Measurements from ENCODE around the gene FOXN1. TPM values are rescaled to one million over a fixed set of nuclear protein-coding genes. Genes with fewer than 3 reads are reported as not detected.

FOXN1 gene
- total and polyA plus RNA-seq, 5 donors from 2014 or later, result not detected

GRCh38 chr17:28563475-28563874 lies 57.3 kb downstream of the FOXN1 start:
- no peaks in the 10 kb centered on the region for H3K9me3 ChIP-seq (ENCODE audit: control insufficient read depth in 2 of 2, low read length in 2 of 2)
- no peak overlapping the region for H3K4me3 ChIP-seq (ENCODE audit: low read depth, low read length)
- H3K27me3 ChIP-seq (ENCODE audit: control insufficient read depth, insufficient read depth, low read length), result no peaks in the 10 kb centered on the region
- peaks cover 43% of the 10 kb centered on the region for H3K36me3 ChIP-seq (ENCODE audit: control insufficient read depth, insufficient read depth, low read length)
- Mint-ChIP-seq H3K27me3 (no peaks in the 10 kb centered on the region), H3K4me3 (no peak overlapping the region), H3K4me1 (peaks cover 16 to 29% (median 23%) of the 10 kb centered on the region in 4 donors), H3K36me3 (peaks cover 38% of the 10 kb centered on the region), H3K9me3 (no peaks in the 10 kb centered on the region), H3K27ac (no peak overlapping the region)
- H3K4me1 ChIP-seq (ENCODE audit: control insufficient read depth, insufficient read depth, low read length, poor library complexity, severe bottlenecking), result peaks cover 2% of the 10 kb centered on the region
- DNase-seq (no peak), ATAC-seq (ENCODE audit: low read depth in 2 of 2) (no peak)
- no peak overlapping the region for H3K27ac ChIP-seq (ENCODE audit: insufficient read depth, low read length, poor library complexity, severe bottlenecking)

GRCh38 chr17:28567604-28568003 lies 61.5 kb downstream of the FOXN1 start:
- ATAC-seq (ENCODE audit: low read depth in 2 of 2) (no peak), DNase-seq (no peak)
- H3K9me3 ChIP-seq (ENCODE audit: control insufficient read depth in 2 of 2, low read length in 2 of 2), result no peaks in the 10 kb centered on the region
- H3K27ac ChIP-seq (ENCODE audit: insufficient read depth, low read length, poor library complexity, severe bottlenecking), result no peak overlapping the region
- H3K27me3 ChIP-seq (ENCODE audit: control insufficient read depth, insufficient read depth, low read length), result no peaks in the 10 kb centered on the region
- Mint-ChIP-seq H3K27me3 (no peaks in the 10 kb centered on the region), H3K27ac (peak overlapping the region in 2 of 3 donors; percentile 22 to 68), H3K36me3 (peaks cover 18% of the 10 kb centered on the region), H3K4me3 (peak overlapping the region; percentile 2 to 80 (median 30)), H3K9me3 (peaks cover 0 to 1% (median 0%) of the 10 kb centered on the region in 7 donors), H3K4me1 (peaks cover 27 to 62% (median 44%) of the 10 kb centered on the region in 4 donors)
- peaks cover 17% of the 10 kb centered on the region for H3K36me3 ChIP-seq (ENCODE audit: control insufficient read depth, insufficient read depth, low read length)
- peaks cover 36% of the 10 kb centered on the region for H3K4me1 ChIP-seq (ENCODE audit: control insufficient read depth, insufficient read depth, low read length, poor library complexity, severe bottlenecking)
- peak overlapping the region; percentile 10 for H3K4me3 ChIP-seq (ENCODE audit: low read depth, low read length)

- Histone ChIP-seq H3K4me3 (ENCODE audit: low read depth, low read length) (peak overlapping the region; percentile 69), H3K27me3 (ENCODE audit: control insufficient read depth, insufficient read depth, low read length) (no peaks in the 10 kb centered on the region), H3K4me1 (ENCODE audit: control insufficient read depth, insufficient read depth, low read length, poor library complexity, severe bottlenecking) (peaks cover 41% of the 10 kb centered on the region), H3K36me3 (ENCODE audit: control insufficient read depth, insufficient read depth, low read length) (peaks cover 7% of the 10 kb centered on the region), H3K9me3 (ENCODE audit: control insufficient read depth in 2 of 2, low read length in 2 of 2) (no peaks in the 10 kb centered on the region), H3K27ac (ENCODE audit: insufficient read depth, low read length, poor library complexity, severe bottlenecking) (no peak overlapping the region)
- DNase-seq, result no peak
- H3K9me3 Mint-ChIP-seq, result peaks cover 0 to 1% (median 0%) of the 10 kb centered on the region in 7 donors
- peak overlapping the region; percentile 92 to 99 (median 98) for H3K4me3 Mint-ChIP-seq
- no peak for ATAC-seq (ENCODE audit: low read depth in 2 of 2)
- H3K27ac Mint-ChIP-seq, result peak overlapping the region; percentile 37 to 97 (median 76)
- H3K36me3 Mint-ChIP-seq, result peaks cover 16% of the 10 kb centered on the region
- H3K4me1 Mint-ChIP-seq, result peaks cover 27 to 76% (median 55%) of the 10 kb centered on the region in 4 donors
- no peaks in the 10 kb centered on the region for H3K27me3 Mint-ChIP-seq
Observed at GRCh38 chr17:28569446-28569845, 63.3 kb downstream of the FOXN1 start.

- H3K4me3 ChIP-seq (ENCODE audit: low read depth, low read length), result peak overlapping the region; percentile 96
- peak; percentile 32 to 39 for ATAC-seq (ENCODE audit: low read depth in 2 of 2)
- peaks cover 43% of the 10 kb centered on the region for H3K4me1 ChIP-seq (ENCODE audit: control insufficient read depth, insufficient read depth, low read length, poor library complexity, severe bottlenecking)
Observed at GRCh38 chr17:28570716-28571360, 64.7 kb downstream of the FOXN1 start.

GRCh38 chr17:28571361-28572122 lies 65.4 kb downstream of the FOXN1 start, which contains the start of gene PIGS:
PIGS (minus strand) TSS chr17:28571524; CDS start chr17:28571496, 28 bp downstream.
- ATAC-seq (ENCODE audit: low read depth in 2 of 2), result peak; percentile 98
- Mint-ChIP-seq H3K4me1 (peaks cover 20 to 85% (median 56%) of the 10 kb centered on the region in 4 donors), H3K4me3 (peak within 1 kb of the TSS; percentile 92 to 99 (median 98)), H3K9me3 (peaks cover 0 to 1% (median 0%) of the 10 kb centered on the region in 7 donors), H3K27ac (peak within 1 kb of the TSS; percentile 95 to 97 (median 95)), H3K27me3 (no peaks in the 10 kb centered on the region), H3K36me3 (peaks cover 12% of the 10 kb centered on the region)
- Histone ChIP-seq H3K27ac (ENCODE audit: insufficient read depth, low read length, poor library complexity, severe bottlenecking) (peak within 1 kb of the TSS; percentile 84), H3K36me3 (ENCODE audit: control insufficient read depth, insufficient read depth, low read length) (peaks cover 7% of the 10 kb centered on the region), H3K9me3 (ENCODE audit: control insufficient read depth in 2 of 2, low read length in 2 of 2) (no peaks in the 10 kb centered on the region), H3K4me1 (ENCODE audit: control insufficient read depth, insufficient read depth, low read length, poor library complexity, severe bottlenecking) (peaks cover 46% of the 10 kb centered on the region), H3K4me3 (ENCODE audit: low read depth, low read length) (peak within 1 kb of the TSS; percentile 96), H3K27me3 (ENCODE audit: control insufficient read depth, insufficient read depth, low read length) (no peaks in the 10 kb centered on the region)
- peak; percentile 86 to 94 (median 88) for DNase-seq

More at GRCh38 chr17:28570716-28571360, 64.7 kb downstream of the FOXN1 start:
- H3K9me3 Mint-ChIP-seq, result peaks cover 0 to 1% (median 0%) of the 10 kb centered on the region in 7 donors
- peak; percentile 51 to 65 (median 51) for DNase-seq
- H3K27ac ChIP-seq (ENCODE audit: insufficient read depth, low read length, poor library complexity, severe bottlenecking), result peak overlapping the region; percentile 84
- H3K36me3 ChIP-seq (ENCODE audit: control insufficient read depth, insufficient read depth, low read length), result peaks cover 7% of the 10 kb centered on the region
- H3K36me3 Mint-ChIP-seq, result peaks cover 12% of the 10 kb centered on the region
- no peaks in the 10 kb centered on the region for H3K9me3 ChIP-seq (ENCODE audit: control insufficient read depth in 2 of 2, low read length in 2 of 2)
- peaks cover 20 to 78% (median 51%) of the 10 kb centered on the region in 4 donors for H3K4me1 Mint-ChIP-seq
- H3K27me3 ChIP-seq (ENCODE audit: control insufficient read depth, insufficient read depth, low read length), result no peaks in the 10 kb centered on the region
- peak overlapping the region; percentile 92 to 99 (median 98) for H3K4me3 Mint-ChIP-seq
- peak overlapping the region; percentile 93 to 97 (median 95) for H3K27ac Mint-ChIP-seq
- no peaks in the 10 kb centered on the region for H3K27me3 Mint-ChIP-seq

GRCh38 chr17:28572259-28573039 lies 66.3 kb downstream of the FOXN1 start:
- Histone ChIP-seq H3K27ac (ENCODE audit: insufficient read depth, low read length, poor library complexity, severe bottlenecking) (peak overlapping the region; percentile 84), H3K9me3 (ENCODE audit: control insufficient read depth in 2 of 2, low read length in 2 of 2) (no peaks in the 10 kb centered on the region), H3K36me3 (ENCODE audit: control insufficient read depth, insufficient read depth, low read length) (no peaks in the 10 kb centered on the region), H3K4me1 (ENCODE audit: control insufficient read depth, insufficient read depth, low read length, poor library complexity, severe bottlenecking) (peaks cover 53% of the 10 kb centered on the region), H3K4me3 (ENCODE audit: low read depth, low read length) (peak overlapping the region; percentile 96), H3K27me3 (ENCODE audit: control insufficient read depth, insufficient read depth, low read length) (no peaks in the 10 kb centered on the region)
- Mint-ChIP-seq H3K4me3 (peak overlapping the region; percentile 92 to 99 (median 98)), H3K27ac (peak overlapping the region; percentile 87 to 97 (median 95)), H3K27me3 (no peaks in the 10 kb centered on the region), H3K9me3 (peaks cover 0 to 1% (median 0%) of the 10 kb centered on the region in 7 donors), H3K4me1 (peaks cover 20 to 87% (median 57%) of the 10 kb centered on the region in 4 donors), H3K36me3 (peaks cover 8% of the 10 kb centered on the region)
- ATAC-seq (ENCODE audit: low read depth in 2 of 2), result no peak
- DNase-seq, result peak in 1 of 3 donors; percentile 44

GRCh38 chr17:28573040-28573380 lies 66.9 kb downstream of the FOXN1 start:
- peak overlapping the region; percentile 15 to 99 (median 98) for H3K4me3 Mint-ChIP-seq
- H3K9me3 Mint-ChIP-seq, result peaks cover 0 to 1% (median 0%) of the 10 kb centered on the region in 7 donors
- H3K4me1 Mint-ChIP-seq, result peaks cover 20 to 81% (median 52%) of the 10 kb centered on the region in 4 donors
- peak overlapping the region; percentile 96 for H3K4me3 ChIP-seq (ENCODE audit: low read depth, low read length)
- peaks cover 53% of the 10 kb centered on the region for H3K4me1 ChIP-seq (ENCODE audit: control insufficient read depth, insufficient read depth, low read length, poor library complexity, severe bottlenecking)
- H3K27me3 Mint-ChIP-seq, result no peaks in the 10 kb centered on the region
- H3K27ac Mint-ChIP-seq, result peak overlapping the region in 2 of 3 donors; percentile 95 to 97
- no peaks in the 10 kb centered on the region for H3K36me3 ChIP-seq (ENCODE audit: control insufficient read depth, insufficient read depth, low read length)
- no peaks in the 10 kb centered on the region for H3K27me3 ChIP-seq (ENCODE audit: control insufficient read depth, insufficient read depth, low read length)
- no peak for ATAC-seq (ENCODE audit: low read depth in 2 of 2)
- no peak overlapping the region for H3K27ac ChIP-seq (ENCODE audit: insufficient read depth, low read length, poor library complexity, severe bottlenecking)
- no peaks in the 10 kb centered on the region for H3K9me3 ChIP-seq (ENCODE audit: control insufficient read depth in 2 of 2, low read length in 2 of 2)
- DNase-seq, result no peak
- peaks cover 3% of the 10 kb centered on the region for H3K36me3 Mint-ChIP-seq

Data from CD4-positive, CD25-positive, alpha-beta regulatory T cell (primary cell).